Ovary (tissue), 3 donors: ENCODE measurements around the gene BBS12.

ENCODE experiments used
- CTCF ChIP-seq, 3 donors: fragments of 450-650 bp in 2 of 3; fragments of 200-600 bp in 1 of 3; IDR thresholded peaks; one replicate each; pipeline versions ENCODE4 v1.5.1 to v1.8.0; 2016 to 2022; ENCODE audit warnings: antibody characterized with exemption in 3 of 3, mild to moderate bottlenecking in 1 of 3
- EP300 ChIP-seq: sonication (generic); formaldehyde crosslinking; IDR thresholded peaks from one replicate; pipeline ENCODE4 v1.6.1; 2017; ENCODE audit warnings: antibody characterized with exemption
- donor health status: DM: no; HTN: no; CAD: no.

GRCh38 chr4:122722256-122722655 lies 10.2 kb upstream of the BBS12 start:
- no peak for TF ChIP-seq CTCF (IDR thresholded peaks at IDR 0.05)
- TF ChIP-seq EP300, result no peak
